GM18867 (cell line): ENCODE data around the gene STIM1.

Experiments used
- ATAC-seq: cut with Tn5 transposase; IDR thresholded peaks from one replicate; pipeline ENCODE4 v1.9.1; 2021; ENCODE audit warnings: mild to moderate bottlenecking, moderate library complexity; ENCODE audit not compliant: unreplicated experiment

Gene STIM1

GRCh38 chr11:3946455-3947017, 91.1 kb downstream of the STIM1 start:
- ATAC-seq: no peak

GRCh38 chr11:3947061-3947460, 91.6 kb downstream of the STIM1 start:
- peak; percentile 86 for ATAC-seq

GRCh38 chr11:3949125-3949524, 93.7 kb downstream of the STIM1 start:
- peak; percentile 51 for ATAC-seq

- ATAC-seq: no peak
Observed at GRCh38 chr11:3950996-3951660, 95.7 kb downstream of the STIM1 start.

GRCh38 chr11:3952715-3953114, 97.3 kb downstream of the STIM1 start:
- ATAC-seq: no peak

- ATAC-seq: no peak
Observed at GRCh38 chr11:3953327-3953726, 97.9 kb downstream of the STIM1 start.

GRCh38 chr11:3954448-3955298, 99.2 kb downstream of the STIM1 start:
- ATAC-seq: no peak

GRCh38 chr11:3955299-3955665, 99.8 kb downstream of the STIM1 start:
- no peak for ATAC-seq

- ATAC-seq: no peak
Observed at GRCh38 chr11:3956038-3956437, 100.6 kb downstream of the STIM1 start.

- no peak for ATAC-seq
Observed at GRCh38 chr11:3956748-3957147, 101.3 kb downstream of the STIM1 start.

GRCh38 chr11:3957437-3957836, 102.0 kb downstream of the STIM1 start:
- no peak for ATAC-seq

- ATAC-seq: no peak
Observed at GRCh38 chr11:3958281-3958680, 102.8 kb downstream of the STIM1 start.

- ATAC-seq: no peak
Observed at GRCh38 chr11:3959015-3959902, 103.8 kb downstream of the STIM1 start.

- no peak for ATAC-seq
Observed at GRCh38 chr11:3959903-3960265, 104.4 kb downstream of the STIM1 start.

- ATAC-seq: no peak
Observed at GRCh38 chr11:3962406-3962840, 107.0 kb downstream of the STIM1 start.

- ATAC-seq: no peak
Observed at GRCh38 chr11:3964056-3964455, 108.6 kb downstream of the STIM1 start.

- no peak for ATAC-seq
Observed at GRCh38 chr11:3964935-3965604, 109.6 kb downstream of the STIM1 start.

GRCh38 chr11:3967695-3968094, 112.2 kb downstream of the STIM1 start:
- ATAC-seq: no peak

- no peak for ATAC-seq
Observed at GRCh38 chr11:3969200-3969599, 113.7 kb downstream of the STIM1 start.

GRCh38 chr11:3969613-3970012, 114.1 kb downstream of the STIM1 start:
- ATAC-seq: no peak

- no peak for ATAC-seq
Observed at GRCh38 chr11:3970108-3970507, 114.6 kb downstream of the STIM1 start.
